Ishikawa (cell line): ENCODE results near the gene NAA25.

Source experiments
- CEBPB ChIP-seq: IDR thresholded peaks from 2 replicates; pipeline ENCODE4 v1.6.1; 2012
- CREB1 ChIP-seq: IDR thresholded peaks from 2 replicates; pipeline ENCODE4 v1.6.1; 2012; ENCODE audit warnings: low read depth
- EGR1 ChIP-seq: IDR thresholded peaks from 2 replicates; pipeline ENCODE4 v1.6.1; 2012
- EP300 ChIP-seq: IDR thresholded peaks from 2 replicates; pipeline ENCODE4 v1.6.1; 2012; ENCODE audit warnings: borderline replicate concordance
- FOXM1 ChIP-seq: IDR thresholded peaks from 2 replicates; pipeline ENCODE4 v1.6.1; 2012; ENCODE audit warnings: low read depth, borderline replicate concordance
- NFIC ChIP-seq: IDR thresholded peaks from 2 replicates; pipeline ENCODE4 v1.6.1; 2012
- RAD21 ChIP-seq: IDR thresholded peaks from 2 replicates; pipeline ENCODE4 v1.6.1; 2012; ENCODE audit warnings: low read depth
- TAF1 ChIP-seq: IDR thresholded peaks from 2 replicates; pipeline ENCODE4 v1.6.1; 2012; ENCODE audit warnings: low read depth, mild to moderate bottlenecking
- TCF12 ChIP-seq: IDR thresholded peaks from 2 replicates; pipeline ENCODE4 v1.6.1; 2012; ENCODE audit warnings: low read depth
- TEAD4 ChIP-seq: IDR thresholded peaks from 2 replicates; pipeline ENCODE4 v1.6.1; 2012
- USF1 ChIP-seq: IDR thresholded peaks from 2 replicates; pipeline ENCODE4 v1.6.1; 2012
- YY1 ChIP-seq: IDR thresholded peaks from 2 replicates; pipeline ENCODE4 v1.6.1; 2012; ENCODE audit warnings: low read depth
- ZBTB7A ChIP-seq: IDR thresholded peaks from 2 replicates; pipeline ENCODE4 v1.6.1; 2012; ENCODE audit warnings: low read depth
- TF ChIP-seq, protein P1 (sequence below): IDR thresholded peaks from 2 replicates; pipeline ENCODE4 v1.6.1; 2012
- TF ChIP-seq, protein P2 (sequence below): IDR thresholded peaks from 2 replicates; pipeline ENCODE4 v1.6.1; 2012; ENCODE audit warnings: low read depth, mild to moderate bottlenecking

NAA25 gene

DNA sequence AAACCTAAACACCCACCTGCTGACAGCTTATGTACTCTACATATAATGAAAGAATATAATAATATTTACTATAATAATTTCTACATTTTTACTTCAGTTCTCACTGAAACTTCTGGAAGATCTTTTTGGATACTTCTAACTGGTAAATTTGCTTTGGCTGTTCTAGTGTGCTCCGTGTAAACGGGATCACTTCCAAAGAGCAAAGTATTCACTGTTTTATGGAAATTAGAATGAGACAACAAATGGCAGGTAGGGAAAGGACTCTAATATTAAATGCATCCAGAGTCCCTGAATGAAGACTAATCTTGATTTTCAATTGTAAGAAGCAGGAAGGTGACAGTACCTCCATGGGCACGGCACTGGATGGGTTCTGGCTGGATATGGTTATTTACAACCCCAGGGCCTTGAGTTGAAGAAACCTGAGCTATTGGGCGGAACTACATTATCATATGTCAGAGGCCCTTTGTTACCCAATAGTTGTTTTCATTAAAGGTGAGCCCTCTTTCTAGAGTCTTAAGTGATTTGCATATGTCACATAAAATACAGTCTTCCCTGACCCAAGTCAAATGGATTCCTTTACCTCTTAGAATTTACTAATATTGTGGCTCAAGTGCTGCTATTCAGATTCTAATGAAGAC is 84.7 kb downstream of the NAA25 start:
- TF ChIP-seq FOXM1 (no peak), EP300 (no peak), CEBPB (0 out of 2 replicates have a peak, but pooled peaks have one; percentile 27)

GRCh38 chr12:112022241-112023016 is 86.2 kb downstream of the NAA25 start:
- TF ChIP-seq TEAD4, result no peak
- TF ChIP-seq, protein P1, sequence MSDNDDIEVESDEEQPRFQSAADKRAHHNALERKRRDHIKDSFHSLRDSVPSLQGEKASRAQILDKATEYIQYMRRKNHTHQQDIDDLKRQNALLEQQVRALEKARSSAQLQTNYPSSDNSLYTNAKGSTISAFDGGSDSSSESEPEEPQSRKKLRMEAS, result no peak
- TF ChIP-seq EGR1, result no peak
- TF ChIP-seq CEBPB, result no peak
- no peak for TF ChIP-seq RAD21
- TF ChIP-seq USF1, result no peak
- TF ChIP-seq NFIC, result no peak
- no peak for TF ChIP-seq CREB1
- no peak for TF ChIP-seq EP300
- TF ChIP-seq TAF1, result no peak
- TF ChIP-seq, protein P2, sequence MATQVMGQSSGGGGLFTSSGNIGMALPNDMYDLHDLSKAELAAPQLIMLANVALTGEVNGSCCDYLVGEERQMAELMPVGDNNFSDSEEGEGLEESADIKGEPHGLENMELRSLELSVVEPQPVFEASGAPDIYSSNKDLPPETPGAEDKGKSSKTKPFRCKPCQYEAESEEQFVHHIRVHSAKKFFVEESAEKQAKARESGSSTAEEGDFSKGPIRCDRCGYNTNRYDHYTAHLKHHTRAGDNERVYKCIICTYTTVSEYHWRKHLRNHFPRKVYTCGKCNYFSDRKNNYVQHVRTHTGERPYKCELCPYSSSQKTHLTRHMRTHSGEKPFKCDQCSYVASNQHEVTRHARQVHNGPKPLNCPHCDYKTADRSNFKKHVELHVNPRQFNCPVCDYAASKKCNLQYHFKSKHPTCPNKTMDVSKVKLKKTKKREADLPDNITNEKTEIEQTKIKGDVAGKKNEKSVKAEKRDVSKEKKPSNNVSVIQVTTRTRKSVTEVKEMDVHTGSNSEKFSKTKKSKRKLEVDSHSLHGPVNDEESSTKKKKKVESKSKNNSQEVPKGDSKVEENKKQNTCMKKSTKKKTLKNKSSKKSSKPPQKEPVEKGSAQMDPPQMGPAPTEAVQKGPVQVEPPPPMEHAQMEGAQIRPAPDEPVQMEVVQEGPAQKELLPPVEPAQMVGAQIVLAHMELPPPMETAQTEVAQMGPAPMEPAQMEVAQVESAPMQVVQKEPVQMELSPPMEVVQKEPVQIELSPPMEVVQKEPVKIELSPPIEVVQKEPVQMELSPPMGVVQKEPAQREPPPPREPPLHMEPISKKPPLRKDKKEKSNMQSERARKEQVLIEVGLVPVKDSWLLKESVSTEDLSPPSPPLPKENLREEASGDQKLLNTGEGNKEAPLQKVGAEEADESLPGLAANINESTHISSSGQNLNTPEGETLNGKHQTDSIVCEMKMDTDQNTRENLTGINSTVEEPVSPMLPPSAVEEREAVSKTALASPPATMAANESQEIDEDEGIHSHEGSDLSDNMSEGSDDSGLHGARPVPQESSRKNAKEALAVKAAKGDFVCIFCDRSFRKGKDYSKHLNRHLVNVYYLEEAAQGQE, result no peak
- no peak for TF ChIP-seq YY1
- no peak for TF ChIP-seq TCF12

GRCh38 chr12:112020947-112021457 is 87.6 kb downstream of the NAA25 start:
- TF ChIP-seq FOXM1, result no peak
- TF ChIP-seq ZBTB7A, result no peak
- TF ChIP-seq NFIC, result no peak
- TF ChIP-seq, protein P1, result no peak
- no peak for TF ChIP-seq RAD21
- TF ChIP-seq TCF12, result no peak
- no peak for TF ChIP-seq EP300
- TF ChIP-seq TAF1, result no peak
- TF ChIP-seq USF1, result no peak
- TF ChIP-seq YY1, result no peak
- TF ChIP-seq, protein P2, result no peak
- no peak for TF ChIP-seq EGR1
- no peak for TF ChIP-seq CREB1
- no peak for TF ChIP-seq CEBPB
- TF ChIP-seq TEAD4, result no peak

DNA sequence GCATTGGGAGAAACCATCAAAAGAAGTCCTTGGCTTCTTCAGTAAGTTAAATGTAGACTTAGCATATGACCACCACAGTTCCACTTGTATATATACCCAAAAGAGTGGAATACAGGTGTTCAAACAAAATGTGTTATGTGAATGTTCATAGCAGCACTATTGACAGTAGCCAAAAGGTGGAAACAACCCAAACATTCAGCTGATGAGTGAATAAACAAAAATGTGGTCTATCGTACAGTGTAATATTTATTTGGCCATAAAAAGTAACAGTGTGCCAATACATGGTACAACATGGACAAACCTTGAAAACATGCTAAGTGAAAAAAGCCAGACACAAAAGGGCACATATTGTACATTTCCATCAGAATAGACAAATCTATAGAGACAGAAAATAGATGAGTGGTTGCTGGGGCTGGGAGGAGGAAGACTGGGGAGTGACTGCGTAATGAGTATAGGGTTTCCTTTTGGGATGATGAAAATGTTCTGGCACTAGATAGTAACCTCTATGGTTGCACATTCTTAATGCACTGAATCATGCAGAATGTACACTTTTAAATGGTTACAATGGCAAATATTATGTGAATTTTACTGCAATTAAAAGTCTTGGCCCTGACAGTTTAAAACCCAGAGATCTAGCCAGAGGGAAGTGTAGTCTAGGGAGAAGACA is 89.9 kb downstream of the NAA25 start:
- TF ChIP-seq, protein P1, result no peak

GRCh38 chr12:112017041-112017440 is 91.5 kb downstream of the NAA25 start:
- TF ChIP-seq CREB1 (no peak), NFIC (no peak), ZBTB7A (no peak), EGR1 (no peak), EP300 (no peak), TAF1 (no peak), YY1 (no peak), TEAD4 (no peak), TCF12 (no peak), FOXM1 (no peak), RAD21 (no peak), USF1 (no peak), CEBPB (no peak)
- TF ChIP-seq, protein P1, result no peak
- TF ChIP-seq, protein P2, result no peak
